ENCODE measurements around the gene STX8.
"Not testable (repeated sequence)": the region's sequence is repeated elsewhere in the genome, so short reads cannot be mapped to it uniquely, and the experiment has no call there.

STX8 gene

DNA sequence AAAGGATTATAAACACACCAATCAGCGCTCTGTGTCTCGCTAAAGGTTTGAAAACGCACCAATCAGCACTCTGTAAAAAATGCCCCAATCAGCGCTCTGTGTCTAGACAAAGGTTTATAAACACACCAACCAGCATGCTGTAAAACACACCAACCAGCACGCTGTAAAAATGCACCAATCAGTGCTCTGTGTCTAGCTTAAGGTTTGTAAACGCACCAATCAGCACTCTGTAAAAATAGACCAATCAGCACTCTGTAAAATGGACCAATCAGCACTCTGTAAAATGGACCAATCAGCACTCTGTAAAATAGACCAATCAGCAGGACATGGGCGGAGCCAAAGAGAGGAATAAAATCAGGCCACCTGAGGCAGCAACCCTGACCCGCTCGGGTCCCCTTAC is 199.4 kb downstream of the STX8 start:
- not testable (repeated sequence) for H3K36me3 ChIP-seq (ENCODE audit: control insufficient read depth, insufficient read depth, low read length); H3K27ac ChIP-seq (ENCODE audit: low read depth, low read length, severe bottlenecking); H3K9me3 ChIP-seq (ENCODE audit: control insufficient read depth, low read length); H3K4me1 ChIP-seq (ENCODE audit: control insufficient read depth, insufficient read depth, low read length, poor library complexity, severe bottlenecking); H3K4me3 ChIP-seq (ENCODE audit: extremely low read depth, insufficient read depth, low read length, poor library complexity, severe bottlenecking)
- WGBS, 2 experiments (ENCODE audit: insufficient coverage in 2 of 2): 95 to 97% methylated on average over 7 to 9 of the region's 9 CpGs

DNA sequence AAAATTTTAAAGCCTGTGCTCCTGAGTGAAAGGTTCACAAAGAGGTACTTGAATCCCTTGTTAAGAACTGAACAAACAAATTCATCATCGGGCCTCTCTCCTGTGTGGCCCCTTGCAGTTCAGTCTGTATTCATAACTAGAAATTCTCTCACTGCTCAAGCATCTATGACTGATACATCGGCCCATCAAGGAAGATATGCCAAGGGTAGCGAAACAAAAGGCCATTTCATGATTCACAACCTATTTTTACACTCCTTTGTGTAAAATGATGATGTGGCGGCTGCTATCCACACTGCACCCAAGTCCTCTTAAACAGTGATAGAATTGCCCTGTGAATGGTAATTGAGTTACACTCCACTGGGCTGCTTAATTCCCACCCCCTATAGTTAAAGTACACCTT is 204.6 kb downstream of the STX8 start:
- Histone ChIP-seq H3K9me3 (ENCODE audit: control insufficient read depth, low read length) (peaks cover 2% of the 10 kb centered on the region), H3K36me3 (ENCODE audit: control insufficient read depth, insufficient read depth, low read length) (no peaks in the 10 kb centered on the region), H3K4me1 (ENCODE audit: control insufficient read depth, insufficient read depth, low read length, poor library complexity, severe bottlenecking) (no peaks in the 10 kb centered on the region), H3K4me3 (ENCODE audit: extremely low read depth, insufficient read depth, low read length, poor library complexity, severe bottlenecking) (no peak overlapping the region), H3K27ac (ENCODE audit: low read depth, low read length, severe bottlenecking) (no peak overlapping the region)
- 91 to 92% methylated on average over 1 to 2 of the region's 4 CpGs for whole genome bisulfite sequencing, 2 experiments (ENCODE audit: insufficient coverage in 2 of 2)

DNA sequence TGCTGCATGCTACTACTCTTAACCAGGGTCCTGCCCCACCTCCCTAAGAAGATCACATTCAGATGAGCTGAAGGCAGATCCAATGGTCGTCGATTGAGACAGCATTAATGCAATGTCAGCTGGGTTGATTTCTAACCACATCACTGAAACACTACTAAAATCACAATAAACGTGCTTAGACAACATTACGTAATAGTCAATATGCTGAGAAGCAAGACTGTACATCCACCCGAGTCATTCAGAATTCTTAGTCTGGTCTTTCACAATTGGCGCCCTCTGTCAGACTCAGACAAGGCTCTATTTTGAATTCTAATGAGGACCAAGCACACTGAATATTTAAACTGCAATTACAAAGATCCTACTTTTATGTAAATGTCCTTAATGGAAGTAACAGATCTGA is 205.2 kb downstream of the STX8 start:
- H3K36me3 ChIP-seq (ENCODE audit: control insufficient read depth, insufficient read depth, low read length): no peaks in the 10 kb centered on the region
- H3K27ac ChIP-seq (ENCODE audit: low read depth, low read length, severe bottlenecking): no peak overlapping the region
- no peaks in the 10 kb centered on the region for H3K9me3 ChIP-seq (ENCODE audit: control insufficient read depth, low read length)
- WGBS, 2 experiments (ENCODE audit: insufficient coverage in 2 of 2): 85 to 86% methylated on average over 6 of the region's 6 CpGs
- H3K4me1 ChIP-seq (ENCODE audit: control insufficient read depth, insufficient read depth, low read length, poor library complexity, severe bottlenecking): no peaks in the 10 kb centered on the region
- no peak overlapping the region for H3K4me3 ChIP-seq (ENCODE audit: extremely low read depth, insufficient read depth, low read length, poor library complexity, severe bottlenecking)

DNA sequence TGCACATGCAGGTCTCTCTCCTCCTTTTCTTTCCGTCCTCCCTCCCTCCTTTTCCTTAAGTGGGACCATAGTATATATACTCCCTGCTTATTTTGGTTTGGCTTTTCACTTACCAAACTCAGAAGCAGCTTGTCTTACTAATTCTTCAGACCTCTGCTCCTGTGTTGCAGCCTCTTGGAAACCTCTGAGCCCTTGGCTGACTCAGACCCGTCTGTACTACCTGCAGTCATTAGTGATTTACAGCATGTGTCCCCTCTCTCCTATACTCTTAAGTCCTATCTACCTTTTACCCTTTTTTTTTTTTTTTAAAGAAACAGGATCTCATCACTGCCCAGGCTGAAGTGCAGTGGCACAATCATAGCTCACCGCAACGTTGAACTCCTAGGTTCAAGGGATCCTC is 207.0 kb downstream of the STX8 start:
- Histone ChIP-seq H3K27ac (ENCODE audit: low read depth, low read length, severe bottlenecking) (no peak overlapping the region), H3K9me3 (ENCODE audit: control insufficient read depth, low read length) (no peaks in the 10 kb centered on the region), H3K4me1 (ENCODE audit: control insufficient read depth, insufficient read depth, low read length, poor library complexity, severe bottlenecking) (no peaks in the 10 kb centered on the region), H3K4me3 (ENCODE audit: extremely low read depth, insufficient read depth, low read length, poor library complexity, severe bottlenecking) (no peak overlapping the region), H3K36me3 (ENCODE audit: control insufficient read depth, insufficient read depth, low read length) (no peaks in the 10 kb centered on the region)
- 77 to 98% methylated on average over 3 to 4 of the region's 4 CpGs for WGBS, 2 experiments (ENCODE audit: insufficient coverage in 2 of 2)

DNA sequence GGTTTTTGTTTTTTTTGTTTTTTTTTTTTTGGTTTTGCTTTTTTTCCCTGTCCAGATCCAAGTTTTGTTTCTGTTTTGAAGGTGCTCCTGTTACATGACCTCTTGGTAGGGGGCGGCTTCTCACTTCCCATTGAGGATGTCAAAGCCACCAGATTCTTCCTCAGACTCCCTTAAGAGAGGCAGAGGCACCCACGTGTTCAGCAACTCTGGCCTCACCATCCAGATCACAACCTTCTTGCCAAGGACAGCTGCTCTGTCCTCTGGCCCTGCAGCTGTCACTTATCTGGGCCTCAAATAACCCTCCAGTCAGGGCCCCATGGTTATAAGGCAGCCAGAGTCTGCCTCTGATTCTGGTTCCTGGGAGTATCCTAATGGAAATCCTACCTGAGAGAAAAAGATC is 208.5 kb downstream of the STX8 start:
- 68 to 72% methylated on average over 2 of the region's 2 CpGs for WGBS, 2 experiments (ENCODE audit: insufficient coverage in 2 of 2)
- H3K4me1 ChIP-seq (ENCODE audit: control insufficient read depth, insufficient read depth, low read length, poor library complexity, severe bottlenecking): no peaks in the 10 kb centered on the region
- no peak overlapping the region for H3K4me3 ChIP-seq (ENCODE audit: extremely low read depth, insufficient read depth, low read length, poor library complexity, severe bottlenecking)
- no peak overlapping the region for H3K27ac ChIP-seq (ENCODE audit: low read depth, low read length, severe bottlenecking)
- no peaks in the 10 kb centered on the region for H3K36me3 ChIP-seq (ENCODE audit: control insufficient read depth, insufficient read depth, low read length)
- no peaks in the 10 kb centered on the region for H3K9me3 ChIP-seq (ENCODE audit: control insufficient read depth, low read length)

DNA sequence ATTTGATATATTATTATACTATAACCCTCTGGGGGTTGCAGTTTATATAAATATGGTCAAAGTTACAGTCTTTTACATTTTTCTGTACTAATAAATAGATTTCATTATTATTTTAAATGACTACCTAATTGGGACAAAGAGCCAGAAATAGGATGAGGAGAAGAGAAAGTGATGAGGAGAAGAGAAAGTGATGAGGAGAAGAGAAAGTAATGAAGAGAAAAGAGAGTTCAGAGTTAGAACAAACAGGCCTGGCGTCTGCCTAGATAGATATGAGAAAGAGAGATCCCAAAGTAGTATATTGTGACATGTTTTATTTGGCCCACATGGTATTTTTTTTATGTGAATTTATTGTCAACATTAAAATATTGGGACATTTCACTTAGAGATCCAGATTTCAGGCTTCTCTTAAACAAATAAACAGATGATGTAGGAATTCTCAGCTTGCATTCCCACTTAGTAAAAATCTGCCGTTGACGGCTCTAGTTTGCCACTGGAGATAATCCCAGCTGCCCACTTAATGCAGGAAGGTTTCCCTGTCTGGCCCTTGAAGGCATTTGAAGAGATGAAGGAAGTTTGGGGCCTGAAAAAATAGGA is 210.7 kb downstream of the STX8 start:
- H3K4me1 ChIP-seq (ENCODE audit: control insufficient read depth, insufficient read depth, low read length, poor library complexity, severe bottlenecking): no peaks in the 10 kb centered on the region
- 83 to 91% methylated on average over 3 of the region's 3 CpGs for WGBS, 2 experiments (ENCODE audit: insufficient coverage in 2 of 2)

DNA sequence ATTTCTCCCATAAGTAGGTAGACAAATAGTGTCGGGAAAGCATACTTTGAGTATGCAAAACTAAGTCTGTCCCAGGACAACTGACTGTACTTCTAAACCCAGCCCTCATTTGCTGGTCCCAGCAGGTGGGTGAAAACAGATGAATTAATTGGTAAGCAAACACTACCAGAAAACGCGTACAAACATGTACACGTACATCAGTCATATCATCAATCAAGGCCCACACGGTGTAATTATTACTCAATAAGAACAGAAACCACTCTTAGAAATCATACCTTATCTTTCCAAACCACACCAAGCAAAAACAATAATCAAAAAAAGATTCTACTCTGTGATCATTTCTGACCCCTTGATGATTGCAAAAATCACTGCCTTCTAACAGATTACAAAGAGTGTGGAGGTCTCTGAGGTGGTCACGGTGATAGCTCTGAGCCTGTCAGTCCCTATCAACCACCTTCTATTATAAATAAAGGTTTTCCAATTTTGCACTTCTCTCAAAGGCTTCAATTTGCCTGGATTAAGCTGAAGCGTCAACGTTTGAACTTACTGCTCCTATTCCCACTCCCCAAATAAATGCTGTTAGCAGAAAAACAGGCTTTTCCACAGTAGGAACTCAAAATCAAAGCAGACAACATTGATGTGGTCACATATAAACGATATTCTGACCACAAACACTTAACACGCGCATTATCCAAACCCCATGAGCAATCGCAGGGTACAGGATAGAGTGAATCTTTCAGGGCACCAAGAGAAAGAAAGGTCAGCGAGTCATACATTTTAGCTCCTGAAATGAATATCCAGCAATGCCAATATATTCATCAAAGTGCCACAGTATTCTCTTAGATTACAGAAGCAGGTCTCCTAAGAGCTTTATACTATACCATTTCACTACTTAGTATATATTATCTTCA is 211.9 kb downstream of the STX8 start:
- Histone ChIP-seq H3K9me3 (ENCODE audit: control insufficient read depth, low read length) (no peaks in the 10 kb centered on the region), H3K27ac (ENCODE audit: low read depth, low read length, severe bottlenecking) (no peak overlapping the region), H3K4me3 (ENCODE audit: extremely low read depth, insufficient read depth, low read length, poor library complexity, severe bottlenecking) (no peak overlapping the region), H3K36me3 (ENCODE audit: control insufficient read depth, insufficient read depth, low read length) (no peaks in the 10 kb centered on the region), H3K4me1 (ENCODE audit: control insufficient read depth, insufficient read depth, low read length, poor library complexity, severe bottlenecking) (no peaks in the 10 kb centered on the region)
- WGBS, 2 experiments (ENCODE audit: insufficient coverage in 2 of 2): 86 to 94% methylated on average over 5 to 8 of the region's 13 CpGs

More for the DNA sequence above, 210.7 kb downstream of the STX8 start:
- Histone ChIP-seq H3K36me3 (ENCODE audit: control insufficient read depth, insufficient read depth, low read length) (no peaks in the 10 kb centered on the region), H3K27ac (ENCODE audit: low read depth, low read length, severe bottlenecking) (no peak overlapping the region), H3K4me3 (ENCODE audit: extremely low read depth, insufficient read depth, low read length, poor library complexity, severe bottlenecking) (no peak overlapping the region), H3K9me3 (ENCODE audit: control insufficient read depth, low read length) (no peaks in the 10 kb centered on the region)

DNA sequence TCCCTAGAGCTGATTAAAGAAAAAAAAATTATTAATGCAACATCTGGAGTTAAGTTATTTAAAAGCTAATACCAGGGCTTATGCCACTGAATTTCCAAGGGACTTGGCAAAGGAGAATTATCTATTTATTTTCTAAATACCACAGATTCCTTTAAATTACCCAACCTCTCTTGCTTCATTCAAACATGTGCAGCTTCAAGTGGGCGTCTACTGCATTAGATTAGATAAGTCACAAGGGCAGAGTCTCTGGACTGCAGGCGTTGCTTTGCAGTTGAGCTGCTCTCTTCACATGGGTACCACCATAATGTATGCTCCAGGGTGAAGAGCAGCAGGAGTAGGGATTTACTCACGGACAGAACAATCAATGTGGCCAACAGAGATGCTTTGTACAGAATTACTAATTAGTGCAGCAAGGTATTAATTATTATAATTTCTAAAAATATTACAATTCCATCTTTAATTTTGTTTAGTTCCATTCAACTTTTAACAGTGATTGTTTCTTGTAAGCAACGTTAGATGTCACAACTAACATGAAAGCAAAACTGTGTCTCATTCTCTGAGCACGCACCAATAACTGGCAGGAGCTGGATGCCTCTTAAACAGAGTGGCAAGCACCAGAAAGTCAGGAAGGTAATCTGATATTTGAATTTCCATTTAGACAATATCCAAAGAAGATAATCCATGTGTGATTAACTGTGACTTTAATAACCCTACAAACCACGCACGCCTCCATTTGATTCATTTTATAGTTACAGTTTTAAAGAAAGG is 214.2 kb downstream of the STX8 start:
- Histone ChIP-seq H3K36me3 (ENCODE audit: control insufficient read depth, insufficient read depth, low read length) (no peaks in the 10 kb centered on the region), H3K4me3 (ENCODE audit: extremely low read depth, insufficient read depth, low read length, poor library complexity, severe bottlenecking) (no peak overlapping the region), H3K27ac (ENCODE audit: low read depth, low read length, severe bottlenecking) (peak overlapping the region; percentile 11), H3K9me3 (ENCODE audit: control insufficient read depth, low read length) (no peaks in the 10 kb centered on the region), H3K4me1 (ENCODE audit: control insufficient read depth, insufficient read depth, low read length, poor library complexity, severe bottlenecking) (no peaks in the 10 kb centered on the region)
- 82 to 100% methylated on average over 2 to 3 of the region's 7 CpGs for WGBS, 2 experiments (ENCODE audit: insufficient coverage in 2 of 2)

DNA sequence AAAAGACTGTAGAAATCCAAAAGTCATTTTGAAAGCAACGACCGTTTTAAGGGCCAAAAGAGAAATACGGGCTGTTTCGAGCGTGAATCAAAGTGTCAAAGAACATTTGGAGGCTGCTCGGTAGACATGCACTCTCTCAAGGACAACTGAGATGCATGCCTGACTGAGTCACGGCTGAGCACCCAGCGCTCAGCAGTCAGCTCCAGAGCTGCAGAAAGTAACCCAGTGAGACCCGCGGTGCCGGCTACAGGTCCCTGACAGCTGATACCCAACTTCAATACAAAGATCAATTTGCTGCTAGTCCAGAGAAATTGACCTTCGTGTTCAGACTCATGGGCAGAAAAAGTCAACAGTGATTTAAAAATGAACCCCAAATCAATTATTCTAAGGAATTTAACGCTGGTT is 214.9 kb downstream of the STX8 start:
- no peaks in the 10 kb centered on the region for H3K4me1 ChIP-seq (ENCODE audit: control insufficient read depth, insufficient read depth, low read length, poor library complexity, severe bottlenecking)
- H3K9me3 ChIP-seq (ENCODE audit: control insufficient read depth, low read length): no peaks in the 10 kb centered on the region
- H3K27ac ChIP-seq (ENCODE audit: low read depth, low read length, severe bottlenecking): peak overlapping the region; percentile 11
- H3K4me3 ChIP-seq (ENCODE audit: extremely low read depth, insufficient read depth, low read length, poor library complexity, severe bottlenecking): no peak overlapping the region
- WGBS, 2 experiments (ENCODE audit: insufficient coverage in 2 of 2): 59 to 66% methylated on average over 12 to 13 of the region's 13 CpGs
- no peaks in the 10 kb centered on the region for H3K36me3 ChIP-seq (ENCODE audit: control insufficient read depth, insufficient read depth, low read length)

DNA sequence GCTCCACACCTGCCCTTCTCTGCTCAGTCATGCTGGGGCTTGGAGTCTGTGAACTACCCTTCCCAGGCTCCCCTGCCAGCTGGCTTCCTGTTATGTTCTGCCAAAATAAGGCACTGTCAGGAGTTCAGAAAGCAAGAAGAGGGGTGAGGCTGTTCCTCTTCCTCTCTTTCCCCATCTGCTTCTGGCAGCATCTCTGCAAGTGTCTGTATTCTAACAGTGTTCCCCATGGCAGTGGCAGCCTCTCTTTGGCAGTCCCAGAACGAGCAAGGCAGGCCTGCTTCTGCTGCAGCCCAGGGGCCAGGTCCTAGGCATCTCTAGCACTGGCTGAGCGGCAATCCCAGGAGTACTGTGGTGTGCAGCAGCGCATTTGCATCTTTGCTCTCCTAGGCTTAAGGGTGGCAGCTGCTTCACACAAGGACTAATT is 219.1 kb downstream of the STX8 start:
- Histone ChIP-seq H3K36me3 (ENCODE audit: control insufficient read depth, insufficient read depth, low read length) (no peaks in the 10 kb centered on the region), H3K9me3 (ENCODE audit: control insufficient read depth, low read length) (no peaks in the 10 kb centered on the region), H3K4me3 (ENCODE audit: extremely low read depth, insufficient read depth, low read length, poor library complexity, severe bottlenecking) (no peak overlapping the region), H3K4me1 (ENCODE audit: control insufficient read depth, insufficient read depth, low read length, poor library complexity, severe bottlenecking) (no peaks in the 10 kb centered on the region), H3K27ac (ENCODE audit: low read depth, low read length, severe bottlenecking) (no peak overlapping the region)
- WGBS, 2 experiments (ENCODE audit: insufficient coverage in 2 of 2): 79 to 82% methylated on average over 3 of the region's 3 CpGs
